ENCODE measurements around the gene USP3. TPM values are rescaled to one million over a fixed set of nuclear protein-coding genes. Genes with fewer than 3 reads are reported as not detected.
"Not testable (repeated sequence)": the region's sequence is repeated elsewhere in the genome, so short reads cannot be mapped to it uniquely, and the experiment has no call there.

The USP3 gene
- total and polyA plus RNA-seq, 2 experiments from 2014 or later, result 20.2 to 26.0 TPM

GRCh38 chr15:63484433-63485186, 19.8 kb upstream of the USP3 start:
- H3K36me3 ChIP-seq, result no peaks in the 10 kb centered on the region
- DNase-seq (ENCODE audit: low read depth in 1 of 2, low spot score in 1 of 2), result no peak
- no peak overlapping the region for H3K27ac ChIP-seq
- no peaks in the 10 kb centered on the region for H3K27me3 ChIP-seq
- no peaks in the 10 kb centered on the region for H3K4me1 ChIP-seq (ENCODE audit: low read depth)
- H3K9me3 ChIP-seq (ENCODE audit: low read depth), result no peaks in the 10 kb centered on the region
- TF ChIP-seq, protein P1, sequence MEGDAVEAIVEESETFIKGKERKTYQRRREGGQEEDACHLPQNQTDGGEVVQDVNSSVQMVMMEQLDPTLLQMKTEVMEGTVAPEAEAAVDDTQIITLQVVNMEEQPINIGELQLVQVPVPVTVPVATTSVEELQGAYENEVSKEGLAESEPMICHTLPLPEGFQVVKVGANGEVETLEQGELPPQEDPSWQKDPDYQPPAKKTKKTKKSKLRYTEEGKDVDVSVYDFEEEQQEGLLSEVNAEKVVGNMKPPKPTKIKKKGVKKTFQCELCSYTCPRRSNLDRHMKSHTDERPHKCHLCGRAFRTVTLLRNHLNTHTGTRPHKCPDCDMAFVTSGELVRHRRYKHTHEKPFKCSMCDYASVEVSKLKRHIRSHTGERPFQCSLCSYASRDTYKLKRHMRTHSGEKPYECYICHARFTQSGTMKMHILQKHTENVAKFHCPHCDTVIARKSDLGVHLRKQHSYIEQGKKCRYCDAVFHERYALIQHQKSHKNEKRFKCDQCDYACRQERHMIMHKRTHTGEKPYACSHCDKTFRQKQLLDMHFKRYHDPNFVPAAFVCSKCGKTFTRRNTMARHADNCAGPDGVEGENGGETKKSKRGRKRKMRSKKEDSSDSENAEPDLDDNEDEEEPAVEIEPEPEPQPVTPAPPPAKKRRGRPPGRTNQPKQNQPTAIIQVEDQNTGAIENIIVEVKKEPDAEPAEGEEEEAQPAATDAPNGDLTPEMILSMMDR (IDR thresholded peaks at IDR 0.05; ENCODE audit: low read depth, low read length), result no peak
- H3K4me3 ChIP-seq, result no peak overlapping the region

GRCh38 chr15:63487076-63487757, 17.2 kb upstream of the USP3 start:
- TF ChIP-seq, protein P1 (IDR thresholded peaks at IDR 0.05; ENCODE audit: low read depth, low read length), result peak; percentile 98
- no peak overlapping the region for H3K27ac ChIP-seq
- H3K4me3 ChIP-seq, result no peak overlapping the region
- H3K27me3 ChIP-seq, result no peaks in the 10 kb centered on the region
- no peaks in the 10 kb centered on the region for H3K4me1 ChIP-seq (ENCODE audit: low read depth)
- DNase-seq (ENCODE audit: low read depth in 1 of 2, low spot score in 1 of 2), result peak; percentile 78 to 87
- H3K36me3 ChIP-seq, result no peaks in the 10 kb centered on the region
- no peaks in the 10 kb centered on the region for H3K9me3 ChIP-seq (ENCODE audit: low read depth)

DNA sequence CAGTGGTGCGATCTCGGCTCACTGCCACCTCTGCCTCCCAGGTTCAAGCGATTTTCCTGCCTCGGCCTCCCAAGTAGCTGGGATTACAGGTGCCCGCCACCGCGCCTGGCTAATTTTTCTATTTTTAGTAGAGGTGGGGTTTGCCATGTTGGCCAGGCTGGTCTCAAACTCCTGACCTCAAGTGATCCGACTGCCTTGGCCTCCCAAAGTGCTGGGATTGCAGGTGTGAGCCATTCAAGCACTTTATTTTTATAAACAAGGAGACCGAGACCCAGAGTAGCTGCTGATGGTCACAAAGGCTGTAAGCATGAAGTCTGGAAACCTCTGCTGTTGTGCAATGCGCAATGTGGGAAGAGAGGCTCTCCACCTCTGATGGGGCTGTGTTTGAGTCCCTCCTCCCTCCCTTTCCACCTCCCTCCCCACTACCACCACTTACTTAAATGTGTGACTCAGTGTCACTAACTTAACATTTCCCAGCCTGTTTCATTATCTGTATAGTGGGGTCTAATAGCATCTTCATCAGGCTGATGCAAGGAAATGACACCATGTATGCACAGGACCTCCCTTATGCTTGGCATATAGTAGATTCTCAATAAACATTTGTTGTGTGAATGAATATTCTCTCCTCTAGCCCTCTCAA, 16.5 kb upstream of the USP3 start:
- not testable (repeated sequence) for H3K27me3 ChIP-seq; H3K4me3 ChIP-seq; H3K27ac ChIP-seq; H3K9me3 ChIP-seq (ENCODE audit: low read depth); DNase-seq (ENCODE audit: low read depth in 1 of 2, low spot score in 1 of 2); H3K4me1 ChIP-seq (ENCODE audit: low read depth); H3K36me3 ChIP-seq

DNA sequence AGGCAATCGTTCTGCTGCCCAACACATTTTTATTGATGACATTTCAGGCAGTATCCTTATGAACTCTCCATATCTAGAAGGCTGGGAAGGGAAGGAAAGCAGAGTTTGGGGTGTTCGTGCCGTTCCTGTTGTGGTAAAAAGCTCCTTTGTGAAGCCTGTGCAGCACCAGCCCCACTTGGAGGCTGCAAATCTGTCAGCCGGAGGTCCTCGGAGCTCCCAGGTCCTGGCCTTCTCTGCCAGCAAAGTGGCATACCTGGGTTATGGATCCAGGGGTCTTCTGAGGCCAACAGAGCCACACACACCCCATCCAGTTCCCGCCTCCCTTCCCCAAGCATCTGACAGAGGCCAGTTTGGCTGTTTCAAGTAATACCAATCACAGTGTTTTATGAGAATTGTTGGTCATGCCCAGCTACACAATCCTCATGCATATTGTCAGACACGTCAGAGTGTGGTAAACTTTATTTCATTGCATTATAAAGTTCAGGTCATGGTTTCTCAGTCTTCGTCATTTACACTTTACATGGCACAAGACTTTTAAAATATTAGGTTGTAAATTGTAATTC, 15.9 kb upstream of the USP3 start:
- no peaks in the 10 kb centered on the region for H3K4me1 ChIP-seq (ENCODE audit: low read depth)
- TF ChIP-seq, protein P1 (IDR thresholded peaks at IDR 0.05; ENCODE audit: low read depth, low read length), result no peak
- H3K27me3 ChIP-seq, result no peaks in the 10 kb centered on the region
- H3K36me3 ChIP-seq, result no peaks in the 10 kb centered on the region
- no peak overlapping the region for H3K27ac ChIP-seq
- no peak for DNase-seq (ENCODE audit: low read depth in 1 of 2, low spot score in 1 of 2)
- H3K9me3 ChIP-seq (ENCODE audit: low read depth), result no peaks in the 10 kb centered on the region
- no peak overlapping the region for H3K4me3 ChIP-seq

DNA sequence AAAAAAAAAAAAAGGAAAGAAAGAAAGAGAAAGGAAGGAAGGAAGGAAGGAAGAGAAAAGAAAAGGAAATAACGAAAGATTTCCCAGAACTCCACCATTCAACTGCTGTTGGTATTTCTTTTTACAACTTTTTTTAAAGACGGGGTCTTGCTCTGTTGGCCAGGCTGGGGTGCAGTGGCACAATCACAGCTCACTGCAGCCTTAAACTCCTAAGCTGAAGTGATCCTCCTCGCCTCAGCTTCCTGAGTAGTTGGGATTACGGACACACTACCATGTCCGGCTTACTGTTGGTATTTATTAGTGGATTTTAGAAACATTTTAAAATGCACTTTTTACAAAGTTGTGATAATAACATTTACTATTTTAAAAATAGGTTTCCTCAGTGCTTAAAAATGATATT, 15.0 kb upstream of the USP3 start:
- Histone ChIP-seq H3K36me3 (no peaks in the 10 kb centered on the region), H3K27ac (no peak overlapping the region), H3K27me3 (no peaks in the 10 kb centered on the region), H3K4me1 (ENCODE audit: low read depth) (no peaks in the 10 kb centered on the region), H3K4me3 (no peak overlapping the region), H3K9me3 (ENCODE audit: low read depth) (no peaks in the 10 kb centered on the region)
- no peak for DNase-seq (ENCODE audit: low read depth in 1 of 2, low spot score in 1 of 2)
- TF ChIP-seq, protein P1 (IDR thresholded peaks at IDR 0.05; ENCODE audit: low read depth, low read length), result no peak

Data from cardiac muscle cell (in vitro differentiated cells and primary cell).